ENCODE measurements around the gene FNDC3B.
A peak's percentile ranks its signal among the peaks of the same experiment; 100 is the strongest.

The FNDC3B gene

GRCh38 chr3:172333042-172333377 lies 293.6 kb downstream of the FNDC3B start:
- no peak overlapping the region for H3K27ac ChIP-seq
- no peak for TF ChIP-seq CTCF (IDR thresholded peaks at IDR 0.05)
- TF ChIP-seq ZFX (IDR thresholded peaks at IDR 0.05; ENCODE audit: borderline replicate concordance), result no peak

- no peak overlapping the region for H3K27ac ChIP-seq
- TF ChIP-seq CTCF (IDR thresholded peaks at IDR 0.05) (peak; percentile 23), ZFX (IDR thresholded peaks at IDR 0.05; ENCODE audit: borderline replicate concordance) (no peak)
Observed at GRCh38 chr3:172333692-172334457, 294.5 kb downstream of the FNDC3B start.

GRCh38 chr3:172334671-172335207 lies 295.4 kb downstream of the FNDC3B start:
- no peak for TF ChIP-seq CTCF (IDR thresholded peaks at IDR 0.05)
- no peak for TF ChIP-seq ZFX (IDR thresholded peaks at IDR 0.05; ENCODE audit: borderline replicate concordance)
- H3K27ac ChIP-seq, result no peak overlapping the region

GRCh38 chr3:172339892-172340291 lies 300.5 kb downstream of the FNDC3B start:
- no peak overlapping the region for H3K27ac ChIP-seq
- TF ChIP-seq CTCF (IDR thresholded peaks at IDR 0.05) (no peak), ZFX (IDR thresholded peaks at IDR 0.05; ENCODE audit: borderline replicate concordance) (no peak)

GRCh38 chr3:172340583-172340982 lies 301.2 kb downstream of the FNDC3B start:
- H3K27ac ChIP-seq, result no peak overlapping the region
- no peak for TF ChIP-seq ZFX (IDR thresholded peaks at IDR 0.05; ENCODE audit: borderline replicate concordance)
- TF ChIP-seq CTCF (IDR thresholded peaks at IDR 0.05), result no peak

- no peak overlapping the region for H3K27ac ChIP-seq
- TF ChIP-seq ZFX (IDR thresholded peaks at IDR 0.05; ENCODE audit: borderline replicate concordance) (no peak), CTCF (IDR thresholded peaks at IDR 0.05) (peak; percentile 83)
Observed at GRCh38 chr3:172341482-172342059, 302.2 kb downstream of the FNDC3B start.

- no peak for TF ChIP-seq ZFX (IDR thresholded peaks at IDR 0.05; ENCODE audit: borderline replicate concordance)
Observed at GRCh38 chr3:172342097-172342659, 302.8 kb downstream of the FNDC3B start.

More at GRCh38 chr3:172342097-172342659, 302.8 kb downstream of the FNDC3B start:
- H3K27ac ChIP-seq, result no peak overlapping the region
